Smooth muscle cell (in vitro differentiated cells): ENCODE results near the gene C11orf21. TPM values are rescaled to one million over a fixed set of nuclear protein-coding genes. Genes with fewer than 3 reads are reported as not detected.

Experiments
- DNase-seq: peaks from one replicate; lab custom pipeline; 2025; ENCODE audit not compliant: unreplicated experiment; lab: John Stamatoyannopoulos, UW
- H2AFZ ChIP-seq: fragments of 200-600 bp; sonication (generic); 2 replicates; pipeline ENCODE4 v1.6.0; 2016; ENCODE audit warnings: antibody characterized with exemption, low read depth, mild to moderate bottlenecking
- H3F3A ChIP-seq: fragments of 200-600 bp; sonication (generic); 2 replicates; pipeline ENCODE4 v1.6.0; 2017; ENCODE audit warnings: antibody characterized with exemption, low read depth
- H3K27ac ChIP-seq: fragments of 200-600 bp; sonication (generic); 2 replicates; pipeline ENCODE4 v1.5.1; 2016; ENCODE audit warnings: low read depth, mild to moderate bottlenecking
- H3K27me3 ChIP-seq: fragments of 200-600 bp; sonication (generic); 2 replicates; pipeline ENCODE4 v1.6.1; 2016; ENCODE audit warnings: low read depth, mild to moderate bottlenecking
- H3K36me3 ChIP-seq: fragments of 200-600 bp; sonication (generic); 2 replicates; pipeline ENCODE4 v1.5.1; 2016; ENCODE audit warnings: low read depth
- H3K4me1 ChIP-seq: fragments of 200-600 bp; sonication (generic); 2 replicates; pipeline ENCODE4 v1.5.1; 2016; ENCODE audit warnings: low read depth
- H3K4me2 ChIP-seq: fragments of 200-600 bp; sonication (generic); 2 replicates; pipeline ENCODE4 v1.6.0; 2016; ENCODE audit warnings: mild to moderate bottlenecking
- H3K4me3 ChIP-seq: fragments of 200-600 bp; sonication (generic); 2 replicates; pipeline ENCODE4 v1.5.1; 2016; ENCODE audit warnings: mild to moderate bottlenecking
- H3K79me2 ChIP-seq: fragments of 200-600 bp; sonication (generic); 2 replicates; pipeline ENCODE4 v1.6.0; 2016; ENCODE audit warnings: low read depth, mild to moderate bottlenecking
- H3K9ac ChIP-seq: fragments of 200-600 bp; sonication (generic); 2 replicates; pipeline ENCODE4 v1.6.0; 2016; ENCODE audit warnings: low read depth
- H3K9me3 ChIP-seq: fragments of 200-600 bp; sonication (generic); replicated peaks from 2 replicates; pipeline ENCODE4 v1.5.1; 2016; ENCODE audit warnings: low read depth
- H4K20me1 ChIP-seq: fragments of 200-600 bp; sonication (generic); 2 replicates; pipeline ENCODE4 v1.6.0; 2016; ENCODE audit warnings: low read depth
- WGBS: methylation state at CpG from one replicate; pipeline ENCODE4 v1.1.7; 2016; ENCODE audit warnings: low lambda C conversion rate; 5-methylcytosine and 5-hydroxymethylcytosine counted together
- polyA plus RNA-seq: library from polyadenylated mRNA; unstranded; fragments of >200 nt; fragmentation: Nextera tagmentation; extraction: Ambion mirVana; gene quantifications from 2 replicates; pipeline ENCODE4 v1.2.1, GENCODE V29; 2016
- total RNA-seq: library from RNA; depleted of rRNA; stranded (reverse); fragments of >200 nt; gene quantifications from 2 replicates; pipeline ENCODE4 v1.2.3, GENCODE V29; 2014
- TF ChIP-seq, protein P1 (sequence below): fragments of 200-600 bp; sonication (generic); IDR thresholded peaks from 2 replicates; pipeline ENCODE4 v1.5.1; 2017; ENCODE audit warnings: borderline replicate concordance, mild to moderate bottlenecking, antibody characterized with exemption; ENCODE audit not compliant: insufficient read depth, poor library complexity, severe bottlenecking

The C11orf21 gene
- total and polyA plus RNA-seq, 2 experiments from 2014 or later, result not detected

DNA sequence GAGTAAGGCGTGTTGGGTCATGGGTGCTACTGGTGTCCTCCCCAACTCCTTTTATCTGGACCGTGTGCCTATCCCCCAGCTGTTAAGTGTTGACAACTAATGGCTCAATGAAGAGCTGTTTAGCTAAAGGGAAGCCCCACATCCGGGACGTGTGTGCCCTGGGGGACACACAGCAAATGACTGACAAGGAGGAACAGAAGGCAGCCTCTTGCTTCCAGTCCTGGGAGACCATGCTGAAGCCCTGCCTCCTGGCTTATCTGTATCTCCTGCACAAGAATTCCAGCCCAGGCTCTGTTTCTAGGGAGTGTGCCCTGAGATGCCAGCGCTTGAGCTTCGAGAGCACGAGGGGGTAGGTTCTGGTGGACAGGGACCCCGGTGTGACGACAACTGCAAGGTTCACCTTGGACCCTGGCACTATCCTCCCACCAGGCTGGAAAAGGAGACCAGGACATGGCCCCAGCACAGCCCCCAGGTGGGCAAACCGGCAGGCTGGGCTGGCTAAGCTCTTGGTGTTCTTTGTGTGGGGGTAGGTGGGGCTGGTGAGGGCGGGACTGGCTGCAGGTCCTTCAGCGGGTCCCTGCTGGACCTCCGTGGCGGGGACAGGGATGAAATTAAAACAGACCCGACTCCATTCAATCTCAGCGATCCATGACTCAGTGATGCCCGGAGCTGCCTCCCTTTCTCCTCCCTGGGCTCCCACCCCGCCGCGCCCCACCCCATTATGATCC is 52.4 kb downstream of the C11orf21 start:
- H3K79me2 ChIP-seq, result no peaks in the 10 kb centered on the region
- TF ChIP-seq, protein P1, sequence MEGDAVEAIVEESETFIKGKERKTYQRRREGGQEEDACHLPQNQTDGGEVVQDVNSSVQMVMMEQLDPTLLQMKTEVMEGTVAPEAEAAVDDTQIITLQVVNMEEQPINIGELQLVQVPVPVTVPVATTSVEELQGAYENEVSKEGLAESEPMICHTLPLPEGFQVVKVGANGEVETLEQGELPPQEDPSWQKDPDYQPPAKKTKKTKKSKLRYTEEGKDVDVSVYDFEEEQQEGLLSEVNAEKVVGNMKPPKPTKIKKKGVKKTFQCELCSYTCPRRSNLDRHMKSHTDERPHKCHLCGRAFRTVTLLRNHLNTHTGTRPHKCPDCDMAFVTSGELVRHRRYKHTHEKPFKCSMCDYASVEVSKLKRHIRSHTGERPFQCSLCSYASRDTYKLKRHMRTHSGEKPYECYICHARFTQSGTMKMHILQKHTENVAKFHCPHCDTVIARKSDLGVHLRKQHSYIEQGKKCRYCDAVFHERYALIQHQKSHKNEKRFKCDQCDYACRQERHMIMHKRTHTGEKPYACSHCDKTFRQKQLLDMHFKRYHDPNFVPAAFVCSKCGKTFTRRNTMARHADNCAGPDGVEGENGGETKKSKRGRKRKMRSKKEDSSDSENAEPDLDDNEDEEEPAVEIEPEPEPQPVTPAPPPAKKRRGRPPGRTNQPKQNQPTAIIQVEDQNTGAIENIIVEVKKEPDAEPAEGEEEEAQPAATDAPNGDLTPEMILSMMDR, result no peak
- H3K36me3 ChIP-seq, result no peaks in the 10 kb centered on the region
- H3K9ac ChIP-seq, result no peak overlapping the region
- no peaks in the 10 kb centered on the region for H3K9me3 ChIP-seq
- H4K20me1 ChIP-seq, result no peaks in the 10 kb centered on the region
- no peak overlapping the region for H3K4me2 ChIP-seq
- H2AFZ ChIP-seq, result no peak overlapping the region
- DNase-seq, result no peak
- no peak overlapping the region for H3K27ac ChIP-seq
- H3K4me3 ChIP-seq, result no peak overlapping the region
- 91% methylated on average over 14 of the region's 20 CpGs for WGBS
- H3K27me3 ChIP-seq, result peaks cover 21% of the 10 kb centered on the region
- no peaks in the 10 kb centered on the region for H3K4me1 ChIP-seq
- H3F3A ChIP-seq, result no peaks in the 10 kb centered on the region

DNA sequence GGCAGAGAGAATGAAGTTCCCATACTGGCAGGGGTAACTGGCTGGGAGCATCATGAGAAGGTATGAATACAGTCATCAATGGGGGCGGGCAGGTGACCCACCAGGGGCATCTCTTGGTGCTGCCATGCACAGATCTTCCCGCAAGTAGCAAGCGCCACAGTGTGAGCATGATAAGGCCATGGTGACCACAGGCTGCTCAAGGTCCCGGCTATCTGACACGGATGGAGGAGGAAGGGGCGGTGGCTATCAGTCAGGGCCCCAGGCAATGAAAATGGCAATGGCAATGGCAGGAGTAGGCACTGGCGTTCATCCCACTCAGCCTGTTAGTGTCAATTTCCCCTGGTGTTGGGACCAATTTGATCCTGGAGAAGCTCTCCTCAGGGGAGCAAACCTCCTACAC is 53.0 kb downstream of the C11orf21 start:
- no peak overlapping the region for H3K4me2 ChIP-seq
- peaks cover 21% of the 10 kb centered on the region for H3K27me3 ChIP-seq
- DNase-seq, result no peak
- H3K4me1 ChIP-seq, result no peaks in the 10 kb centered on the region
- WGBS, result 90% methylated on average over 7 of the region's 7 CpGs
- TF ChIP-seq, protein P1, result no peak
- H3K27ac ChIP-seq, result no peak overlapping the region
- no peaks in the 10 kb centered on the region for H3K9me3 ChIP-seq
- no peaks in the 10 kb centered on the region for H3K36me3 ChIP-seq
- no peaks in the 10 kb centered on the region for H4K20me1 ChIP-seq
- H3K79me2 ChIP-seq, result no peaks in the 10 kb centered on the region
- no peak overlapping the region for H2AFZ ChIP-seq
- H3F3A ChIP-seq, result no peaks in the 10 kb centered on the region
- no peak overlapping the region for H3K4me3 ChIP-seq
- H3K9ac ChIP-seq, result no peak overlapping the region

DNA sequence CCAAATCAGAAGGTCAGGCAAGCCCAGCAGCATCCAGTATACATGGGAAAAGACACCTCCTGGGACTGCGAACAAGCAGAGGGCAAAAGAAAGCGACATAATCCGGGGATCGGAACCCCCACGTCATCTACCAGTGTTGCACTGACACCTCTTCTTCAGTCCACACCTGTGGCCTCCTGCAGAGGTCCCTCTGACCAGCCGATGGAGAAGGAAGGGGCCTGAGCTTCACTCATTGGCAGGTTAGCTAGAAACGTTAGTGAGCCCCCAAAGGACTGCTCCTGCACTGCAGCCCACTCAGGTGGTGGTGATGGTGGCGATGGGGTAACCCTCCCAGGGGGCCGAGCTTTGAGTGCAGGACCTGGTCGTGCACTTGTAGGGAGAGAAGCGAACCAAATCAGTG is 53.5 kb downstream of the C11orf21 start:
- TF ChIP-seq, protein P1, result no peak
- no peak overlapping the region for H3K4me2 ChIP-seq
- H3F3A ChIP-seq, result no peaks in the 10 kb centered on the region
- no peaks in the 10 kb centered on the region for H3K4me1 ChIP-seq
- peaks cover 19% of the 10 kb centered on the region for H3K27me3 ChIP-seq
- no peak for DNase-seq
- no peaks in the 10 kb centered on the region for H3K36me3 ChIP-seq
- H4K20me1 ChIP-seq, result no peaks in the 10 kb centered on the region
- no peak overlapping the region for H3K4me3 ChIP-seq
- WGBS, result 92% methylated on average over 11 of the region's 11 CpGs
- no peaks in the 10 kb centered on the region for H3K9me3 ChIP-seq
- H3K79me2 ChIP-seq, result no peaks in the 10 kb centered on the region
- H2AFZ ChIP-seq, result no peak overlapping the region
- no peak overlapping the region for H3K27ac ChIP-seq
- no peak overlapping the region for H3K9ac ChIP-seq

DNA sequence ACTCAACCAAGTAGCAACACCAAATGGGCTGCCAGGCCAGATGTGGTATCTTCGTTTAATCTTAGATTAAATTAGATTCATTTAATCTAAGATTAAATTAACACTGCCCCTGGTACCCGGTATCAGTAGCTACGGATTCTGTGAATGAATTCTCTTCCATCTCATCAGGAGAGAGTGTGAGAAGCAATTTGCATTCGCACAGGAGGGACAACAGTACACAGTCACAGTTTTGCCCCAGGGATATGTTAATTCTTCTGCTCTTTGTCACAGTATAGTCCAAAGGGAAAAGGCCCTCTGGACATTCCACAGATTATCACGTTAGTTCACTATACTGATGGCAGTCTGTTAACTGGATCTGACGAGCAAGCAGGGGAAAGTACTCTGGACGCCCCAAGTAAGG is 54.2 kb downstream of the C11orf21 start:
- H3F3A ChIP-seq, result no peaks in the 10 kb centered on the region
- H3K4me2 ChIP-seq, result no peak overlapping the region
- H3K36me3 ChIP-seq, result no peaks in the 10 kb centered on the region
- no peak overlapping the region for H3K9ac ChIP-seq
- H3K4me3 ChIP-seq, result no peak overlapping the region
- whole genome bisulfite sequencing, result 69% methylated on average over 7 of the region's 7 CpGs
- no peaks in the 10 kb centered on the region for H3K9me3 ChIP-seq
- DNase-seq, result no peak
- no peaks in the 10 kb centered on the region for H4K20me1 ChIP-seq
- no peaks in the 10 kb centered on the region for H3K4me1 ChIP-seq
- no peak overlapping the region for H2AFZ ChIP-seq
- H3K79me2 ChIP-seq, result no peaks in the 10 kb centered on the region
- TF ChIP-seq, protein P1, result no peak
- H3K27me3 ChIP-seq, result peaks cover 15% of the 10 kb centered on the region
- no peak overlapping the region for H3K27ac ChIP-seq
